ENCODE results near the gene SLC35F3.

DNA sequence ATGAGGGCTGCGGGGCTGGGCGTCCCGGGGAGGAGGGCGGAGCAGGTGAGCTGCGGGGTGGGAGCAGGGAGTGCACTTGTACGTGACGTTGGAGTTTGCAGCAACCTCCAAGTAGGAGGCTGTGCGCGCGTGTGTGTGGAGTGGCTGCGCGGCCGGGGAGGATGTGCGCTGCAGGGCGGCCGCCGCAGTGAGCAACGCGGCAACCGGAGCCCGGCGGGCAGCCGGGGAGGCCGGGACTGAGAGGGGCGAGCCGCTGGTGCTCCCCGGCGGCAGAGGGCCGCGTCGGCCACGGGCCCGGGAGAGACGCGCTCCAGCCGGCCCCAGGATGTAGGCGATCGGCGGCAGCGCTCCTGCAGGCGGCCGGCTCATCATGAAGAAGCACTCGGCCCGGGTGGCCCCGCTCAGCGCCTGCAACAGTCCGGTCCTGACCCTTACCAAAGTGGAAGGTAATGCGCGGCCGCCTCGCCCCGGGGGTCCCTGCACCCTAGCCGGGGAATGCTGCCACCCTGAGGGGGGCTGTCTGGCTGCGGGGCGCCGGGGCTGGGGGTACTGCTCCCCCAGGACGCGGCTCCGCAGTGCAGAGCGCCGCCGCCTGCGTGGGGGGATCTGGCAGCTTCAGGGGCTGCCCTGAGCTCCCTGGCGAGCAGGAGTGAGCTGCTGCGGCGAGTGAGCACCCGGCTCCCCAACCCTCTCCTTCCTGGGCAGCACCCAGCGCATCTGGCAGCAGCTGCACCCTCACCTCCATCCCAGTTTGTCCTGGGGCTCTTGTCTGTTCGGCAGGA lies 309.8 kb downstream of the SLC35F3 start:
- TF ChIP-seq POLR2A (IDR thresholded peaks at IDR 0.05) (no peak), EP300 (IDR thresholded peaks at IDR 0.05) (no peak), POLR2AphosphoS5 (IDR thresholded peaks at IDR 0.05) (no peak)
- TF ChIP-seq, protein P1, sequence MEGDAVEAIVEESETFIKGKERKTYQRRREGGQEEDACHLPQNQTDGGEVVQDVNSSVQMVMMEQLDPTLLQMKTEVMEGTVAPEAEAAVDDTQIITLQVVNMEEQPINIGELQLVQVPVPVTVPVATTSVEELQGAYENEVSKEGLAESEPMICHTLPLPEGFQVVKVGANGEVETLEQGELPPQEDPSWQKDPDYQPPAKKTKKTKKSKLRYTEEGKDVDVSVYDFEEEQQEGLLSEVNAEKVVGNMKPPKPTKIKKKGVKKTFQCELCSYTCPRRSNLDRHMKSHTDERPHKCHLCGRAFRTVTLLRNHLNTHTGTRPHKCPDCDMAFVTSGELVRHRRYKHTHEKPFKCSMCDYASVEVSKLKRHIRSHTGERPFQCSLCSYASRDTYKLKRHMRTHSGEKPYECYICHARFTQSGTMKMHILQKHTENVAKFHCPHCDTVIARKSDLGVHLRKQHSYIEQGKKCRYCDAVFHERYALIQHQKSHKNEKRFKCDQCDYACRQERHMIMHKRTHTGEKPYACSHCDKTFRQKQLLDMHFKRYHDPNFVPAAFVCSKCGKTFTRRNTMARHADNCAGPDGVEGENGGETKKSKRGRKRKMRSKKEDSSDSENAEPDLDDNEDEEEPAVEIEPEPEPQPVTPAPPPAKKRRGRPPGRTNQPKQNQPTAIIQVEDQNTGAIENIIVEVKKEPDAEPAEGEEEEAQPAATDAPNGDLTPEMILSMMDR (IDR thresholded peaks at IDR 0.05), result no peak
